ENCODE results near the gene ANKRD44. TPM values are rescaled to one million over a fixed set of nuclear protein-coding genes. Genes with fewer than 3 reads are reported as not detected.

The ANKRD44 gene
- total and polyA plus RNA-seq, 2 of the 8 experiments (the other 6 are each of a cell fraction or from before 2014, with no cell fraction given), result 1.2 to 1.3 TPM

- no peak overlapping the region for H3K23ac ChIP-seq (ENCODE audit: insufficient read length)
- no peak overlapping the region for H2AK5ac ChIP-seq (ENCODE audit: low read depth, low read length)
- no peak for DNase-seq (ENCODE audit: low read depth in 1 of 2, low spot score in 2 of 2)
- H2BK20ac ChIP-seq (ENCODE audit: low read length), result peak overlapping the region; percentile 92; the same call in 1 of the 2 replicates
- H4K91ac ChIP-seq (replicated peaks; ENCODE audit: insufficient read length, low read length), result peak overlapping the region; percentile 97
- H3K27me3 ChIP-seq (replicated peaks in 1 of 4; ENCODE audit: control insufficient read depth in 3 of 4, extremely low read depth in 1 of 4, insufficient read depth in 3 of 4, low read length in 3 of 4), result no peaks in the 10 kb centered on the region; a peak in 1 of 7 replicates
- H3K4me2 ChIP-seq (ENCODE audit: insufficient read depth in 1 of 2, low read depth in 2 of 2, low read length in 2 of 2), result peak overlapping the region; percentile 10 to 52; a peak in 3 of 4 replicates
- FAIRE-seq, result peak; percentile 39
- no peaks in the 10 kb centered on the region for H3K23me2 ChIP-seq (ENCODE audit: low read depth, low read length)
- 82% methylated on average over 3 of the region's 3 CpGs; no CpG with 5 or more reads in 1 of the 2 experiments for WGBS, 2 experiments (ENCODE audit: extremely low coverage in 1 of 2, insufficient coverage in 1 of 2, insufficient read length in 1 of 2, insufficient replicate concordance in 2 of 2, low coverage in 1 of 2, low lambda C conversion rate in 2 of 2, missing lambda C conversion rate in 1 of 2)
- no peak overlapping the region; a peak in 2 of 8 replicates for H3K4me3 ChIP-seq (ENCODE audit: extremely low read depth in 1 of 4, insufficient read depth in 2 of 4, low read depth in 3 of 4, low read length in 4 of 4)
- no peak overlapping the region for H3K14ac ChIP-seq (ENCODE audit: insufficient read length)
- H4K20me1 ChIP-seq (replicated peaks in 1 of 2; ENCODE audit: control insufficient read depth in 1 of 2, insufficient read depth in 2 of 2, low read length in 2 of 2), result no peaks in the 10 kb centered on the region
- peak overlapping the region; percentile 92; the same call in 1 of the 2 replicates for H2AFZ ChIP-seq (ENCODE audit: low read length)
- peak overlapping the region; percentile 92 for H4K5ac ChIP-seq (ENCODE audit: insufficient read length, low read depth, low read length)
- peak overlapping the region; percentile 83 for H2BK120ac ChIP-seq (replicated peaks; ENCODE audit: low read depth, low read length)
- H3K79me1 ChIP-seq (ENCODE audit: low read depth, low read length), result no peaks in the 10 kb centered on the region
- peak overlapping the region; percentile 74 for H3K4ac ChIP-seq (replicated peaks; ENCODE audit: insufficient read length, low read depth, low read length)
- peak overlapping the region; percentile 73; the same call in 1 of the 2 replicates for H3K27ac ChIP-seq (ENCODE audit: low read depth, low read length)
- no peaks in the 10 kb centered on the region for H3K79me2 ChIP-seq (ENCODE audit: control insufficient read depth in 1 of 2, insufficient read depth in 2 of 2, low read length in 2 of 2)
- peak overlapping the region; percentile 71 for H3K18ac ChIP-seq (ENCODE audit: extremely low read depth, low read length)
- H3K36me3 ChIP-seq (ENCODE audit: control insufficient read depth in 2 of 4, insufficient read depth in 4 of 4, low read length in 3 of 4), result no peaks in the 10 kb centered on the region; a peak in 1 of 8 replicates
- peak overlapping the region; percentile 61 for H2BK5ac ChIP-seq (ENCODE audit: low read depth, low read length)
- TF ChIP-seq USF2 (IDR thresholded peaks at IDR 0.05; ENCODE audit: low read length), result no peak
- TF ChIP-seq RAD21 (IDR thresholded peaks at IDR 0.05 in 1 of 2, conservative IDR thresholded peaks at IDR 0.05 in 1 of 2; ENCODE audit: low read depth in 2 of 2, low read length in 2 of 2), result peak; percentile 19 to 30; a peak in 2 of 4 replicates
- no peak for TF ChIP-seq MAFK (IDR thresholded peaks at IDR 0.05; ENCODE audit: low read depth, low read length)
- no peak for TF ChIP-seq CBX5 (IDR thresholded peaks at IDR 0.05; ENCODE audit: low read depth, low read length)
- TF ChIP-seq SP2 (IDR thresholded peaks at IDR 0.05; ENCODE audit: low read length), result no peak
- peak; percentile 68; the same call in 1 of the 2 replicates for TF ChIP-seq JUND (IDR thresholded peaks at IDR 0.05; ENCODE audit: low read length)
- TF ChIP-seq BCL11A (IDR thresholded peaks at IDR 0.05; ENCODE audit: low read depth in 2 of 2, low read length in 2 of 2), result no peak
- TF ChIP-seq YY1 (IDR thresholded peaks at IDR 0.05; ENCODE audit: low read depth, low read length), result no peak
- H4K8ac ChIP-seq (ENCODE audit: extremely low read depth, insufficient read depth, low read length), result no peak overlapping the region
- ChIA-PET POLR2A (ENCODE audit: partially characterized antibody) (no interaction called here), CTCF (ENCODE audit: partially characterized antibody) (interaction anchor here (0.9 to 1.6 kb wide), 2 partner anchors 70 to 197 kb away, joined by 4 to 5 read pairs; no protein-coding TSS in a partner anchor)
- no peak overlapping the region for H3K9ac ChIP-seq (replicated peaks in 1 of 4; ENCODE audit: extremely low read depth in 1 of 4, low read depth in 3 of 4, low read length in 3 of 4)
- peaks cover 0 to 8% (median 4%) of the 10 kb centered on the region in 4 experiments; a peak in 3 of 7 replicates for H3K4me1 ChIP-seq (replicated peaks in 1 of 4; ENCODE audit: control insufficient read depth in 3 of 4, insufficient read depth in 4 of 4, low read length in 3 of 4)
- H2BK15ac ChIP-seq (ENCODE audit: low read length), result peak overlapping the region; percentile 88; the same call in 1 of the 2 replicates
- H3K56ac ChIP-seq (replicated peaks; ENCODE audit: insufficient read length, low read depth, low read length), result no peak overlapping the region
- peaks cover 5 to 13% of the 10 kb centered on the region in 2 experiments for H3K9me3 ChIP-seq (ENCODE audit: insufficient read depth in 2 of 2, low read depth in 1 of 2, low read length in 1 of 2)
- peak overlapping the region; percentile 85; the same call in 1 of the 2 replicates for H2BK12ac ChIP-seq (ENCODE audit: low read depth, low read length)
These were observed 338.9 kb downstream of the ANKRD44 start for GRCh38 chr2:196971574-196972279.

All from H1 (cell line).